ENCODE measurements around the gene PCGF6. TPM values are rescaled to one million over a fixed set of nuclear protein-coding genes. Genes with fewer than 3 reads are reported as not detected.
"Not testable (repeated sequence)": the region's sequence is repeated elsewhere in the genome, so short reads cannot be mapped to it uniquely, and the experiment has no call there.

PCGF6 gene
- total RNA-seq, 2 donors from 2014 or later, result 11.4 to 12.4 TPM

- WGBS, result 67% methylated on average over 3 of the region's 3 CpGs
- intact Hi-C loops (cut with DNase I), result no loop called here
- no peaks in the 10 kb centered on the region for H3K36me3 ChIP-seq
These were observed 88.7 kb downstream of the PCGF6 start for GRCh38 chr10:103262229-103262628.

GRCh38 chr10:103259989-103260388, 91.0 kb downstream of the PCGF6 start:
- intact Hi-C loops (cut with DNase I), result no loop called here
- no peak for TF ChIP-seq POLR2A (IDR thresholded peaks at IDR 0.05)
- no peak for TF ChIP-seq CTCF (IDR thresholded peaks at IDR 0.05)
- TF ChIP-seq POLR2AphosphoS5 (IDR thresholded peaks at IDR 0.05), result no peak
- no peaks in the 10 kb centered on the region for H3K4me1 ChIP-seq (replicated peaks)

More at GRCh38 chr10:103262229-103262628, 88.7 kb downstream of the PCGF6 start:
- Histone ChIP-seq H3K27ac (no peak overlapping the region), H3K4me3 (no peak overlapping the region), H3K27me3 (replicated peaks; ENCODE audit: insufficient read depth) (no peaks in the 10 kb centered on the region), H3K9me3 (no peaks in the 10 kb centered on the region), H3K4me1 (replicated peaks) (no peaks in the 10 kb centered on the region)
- no peak for TF ChIP-seq CTCF (IDR thresholded peaks at IDR 0.05)
- TF ChIP-seq POLR2AphosphoS5 (IDR thresholded peaks at IDR 0.05), result no peak
- TF ChIP-seq POLR2A (IDR thresholded peaks at IDR 0.05), result no peak
- no peak for DNase-seq (ENCODE audit: low spot score)

GRCh38 chr10:103258928-103259327, 92.0 kb downstream of the PCGF6 start:
- H3K4me3 ChIP-seq; H3K27me3 ChIP-seq (replicated peaks; ENCODE audit: insufficient read depth); H3K27ac ChIP-seq; H3K36me3 ChIP-seq; DNase-seq (ENCODE audit: low spot score); H3K4me1 ChIP-seq (replicated peaks); intact Hi-C loops (cut with DNase I); H3K9me3 ChIP-seq: not testable (repeated sequence)
- 95% methylated on average over 4 of the region's 4 CpGs for WGBS

More at GRCh38 chr10:103259989-103260388, 91.0 kb downstream of the PCGF6 start:
- WGBS, result 88% methylated on average over 5 of the region's 5 CpGs
- H3K27me3 ChIP-seq (replicated peaks; ENCODE audit: insufficient read depth), result no peaks in the 10 kb centered on the region
- H3K4me3 ChIP-seq, result no peak overlapping the region
- no peaks in the 10 kb centered on the region for H3K9me3 ChIP-seq
- H3K27ac ChIP-seq, result no peak overlapping the region
- no peak for DNase-seq (ENCODE audit: low spot score)
- H3K36me3 ChIP-seq, result no peaks in the 10 kb centered on the region

- H3K27ac ChIP-seq, result no peak overlapping the region
- DNase-seq (ENCODE audit: low spot score), result no peak
- intact Hi-C loops (cut with DNase I), result no loop called here
- TF ChIP-seq POLR2AphosphoS5 (IDR thresholded peaks at IDR 0.05) (no peak), POLR2A (IDR thresholded peaks at IDR 0.05) (no peak), CTCF (IDR thresholded peaks at IDR 0.05) (no peak)
- no peaks in the 10 kb centered on the region for H3K9me3 ChIP-seq
- H3K4me1 ChIP-seq (replicated peaks), result no peaks in the 10 kb centered on the region
- H3K27me3 ChIP-seq (replicated peaks; ENCODE audit: insufficient read depth), result no peaks in the 10 kb centered on the region
- H3K36me3 ChIP-seq, result no peaks in the 10 kb centered on the region
- H3K4me3 ChIP-seq, result no peak overlapping the region
These were observed 93.1 kb downstream of the PCGF6 start for GRCh38 chr10:103257812-103258211.

GRCh38 chr10:103256613-103257012, 94.3 kb downstream of the PCGF6 start:
- Histone ChIP-seq H3K36me3 (no peaks in the 10 kb centered on the region), H3K9me3 (no peaks in the 10 kb centered on the region), H3K4me1 (replicated peaks) (no peaks in the 10 kb centered on the region), H3K27ac (no peak overlapping the region), H3K4me3 (no peak overlapping the region), H3K27me3 (replicated peaks; ENCODE audit: insufficient read depth) (no peaks in the 10 kb centered on the region)
- 97% methylated on average over 1 of the region's 1 CpG for WGBS
- TF ChIP-seq CTCF (IDR thresholded peaks at IDR 0.05) (no peak), POLR2AphosphoS5 (IDR thresholded peaks at IDR 0.05) (no peak), POLR2A (IDR thresholded peaks at IDR 0.05) (no peak)
- no peak for DNase-seq (ENCODE audit: low spot score)
- intact Hi-C loops (cut with DNase I), result no loop called here

Data from prostate gland (tissue), 2 donors.